ENCODE measurements around the gene CCDC178. TPM values are rescaled to one million over a fixed set of nuclear protein-coding genes. Genes with fewer than 3 reads are reported as not detected.
"Not testable (repeated sequence)": the region's sequence is repeated elsewhere in the genome, so short reads cannot be mapped to it uniquely, and the experiment has no call there.

The CCDC178 gene
- not detected in 2 replicates for total RNA-seq (2014; rRNA removed; shearing (Covaris generic))

GRCh38 chr18:33440060-33441043 lies at the start of gene CCDC178:
CCDC178 (minus strand) TSS chr18:33440721; CDS start chr18:33412088, 28,633 bp downstream.
- DNase-seq (ENCODE audit: low spot score), result no peak

GRCh38 chr18:33483908-33484307 lies 43.4 kb upstream of the CCDC178 start:
- no peak for DNase-seq (ENCODE audit: low spot score)

GRCh38 chr18:33472509-33472908 lies 32.0 kb upstream of the CCDC178 start:
- DNase-seq (ENCODE audit: low spot score), result no peak

- no peak for DNase-seq (ENCODE audit: low spot score)
Observed at GRCh38 chr18:33470216-33470615, 29.7 kb upstream of the CCDC178 start.

GRCh38 chr18:33469699-33470098 lies 29.2 kb upstream of the CCDC178 start:
- DNase-seq (ENCODE audit: low spot score), result no peak

GRCh38 chr18:33467531-33467930 lies 27.0 kb upstream of the CCDC178 start:
- no peak for DNase-seq (ENCODE audit: low spot score)

GRCh38 chr18:33466822-33467221 lies 26.3 kb upstream of the CCDC178 start:
- DNase-seq (ENCODE audit: low spot score), result no peak

GRCh38 chr18:33460681-33461080 lies 20.2 kb upstream of the CCDC178 start:
- no peak for DNase-seq (ENCODE audit: low spot score)

- DNase-seq (ENCODE audit: low spot score), result no peak
Observed at GRCh38 chr18:33459612-33460011, 19.1 kb upstream of the CCDC178 start.

- DNase-seq (ENCODE audit: low spot score), result no peak
Observed at GRCh38 chr18:33446604-33447003, 6.1 kb upstream of the CCDC178 start.

- DNase-seq (ENCODE audit: low spot score), result no peak
Observed at GRCh38 chr18:33444709-33445108, 4.2 kb upstream of the CCDC178 start.

GRCh38 chr18:33432857-33433256 lies 7.7 kb downstream of the CCDC178 start:
- no peak for DNase-seq (ENCODE audit: low spot score)

- DNase-seq (ENCODE audit: low spot score), result no peak
Observed at GRCh38 chr18:33427549-33427948, 13.0 kb downstream of the CCDC178 start.

- DNase-seq (ENCODE audit: low spot score), result no peak
Observed at GRCh38 chr18:33424266-33424946, 16.1 kb downstream of the CCDC178 start.

GRCh38 chr18:33421225-33421624 lies 19.3 kb downstream of the CCDC178 start:
- no peak for DNase-seq (ENCODE audit: low spot score)

GRCh38 chr18:33404244-33404873 lies 36.2 kb downstream of the CCDC178 start:
- no peak for DNase-seq (ENCODE audit: low spot score)

- not testable (repeated sequence) for DNase-seq (ENCODE audit: low spot score)
Observed at GRCh38 chr18:33398939-33399338, 41.6 kb downstream of the CCDC178 start.

- DNase-seq (ENCODE audit: low spot score), result no peak
Observed at GRCh38 chr18:33375829-33376228, 64.7 kb downstream of the CCDC178 start.

- DNase-seq (ENCODE audit: low spot score), result no peak
Observed at GRCh38 chr18:33372442-33372841, 68.1 kb downstream of the CCDC178 start.

- DNase-seq (ENCODE audit: low spot score), result no peak
Observed at GRCh38 chr18:33369711-33370449, 70.6 kb downstream of the CCDC178 start.

- no peak for DNase-seq (ENCODE audit: low spot score)
Observed at GRCh38 chr18:33356735-33357134, 83.8 kb downstream of the CCDC178 start.
